GM06990 (cell line): ENCODE measurements around the gene PSMB8.

Experiments used
- DNase-seq: peaks from one replicate; pipeline ENCODE4 v3.0.0-alpha.2; 2011; ENCODE audit not compliant: insufficient read length; ENCODE audit errors: extremely low read depth
- H3K27me3 ChIP-seq: replicated peaks from 2 replicates; pipeline ENCODE4 v1.6.0; 2011; ENCODE audit warnings: low read length; ENCODE audit not compliant: control insufficient read depth, insufficient read depth
- H3K36me3 ChIP-seq: 2 replicates; pipeline ENCODE4 v1.5.1; 2011; ENCODE audit warnings: low read length; ENCODE audit not compliant: control insufficient read depth, insufficient read depth
- H3K4me3 ChIP-seq: replicated peaks from 2 replicates; pipeline ENCODE4 v1.5.1; 2011; ENCODE audit warnings: low read depth, mild to moderate bottlenecking, control low read depth, low read length
- CTCF ChIP-seq: IDR thresholded peaks from 2 replicates; pipeline ENCODE4 v1.5.1; 2011; ENCODE audit warnings: low read length, control low read depth, mild to moderate bottlenecking, inconsistent platforms; ENCODE audit not compliant: insufficient read depth, poor library complexity, severe bottlenecking

Gene PSMB8

GRCh38 chr6:32865724-32866443 lies 22.0 kb upstream of the PSMB8 start:
- no peak for DNase-seq
- Histone ChIP-seq H3K4me3 (no peak overlapping the region), H3K36me3 (no peaks in the 10 kb centered on the region; the same call in 1 of the 2 replicates), H3K27me3 (no peaks in the 10 kb centered on the region)
- no peak for TF ChIP-seq CTCF

- Histone ChIP-seq H3K27me3 (no peaks in the 10 kb centered on the region), H3K36me3 (peaks cover 7% of the 10 kb centered on the region), H3K4me3 (no peak overlapping the region)
- no peak for TF ChIP-seq CTCF
- DNase-seq: no peak
These were observed 18.9 kb upstream of the PSMB8 start for GRCh38 chr6:32862725-32863124.

GRCh38 chr6:32860674-32861073 lies 16.8 kb upstream of the PSMB8 start:
- no peaks in the 10 kb centered on the region for H3K27me3 ChIP-seq
- DNase-seq: no peak
- no peak overlapping the region for H3K4me3 ChIP-seq
- no peak for TF ChIP-seq CTCF
- H3K36me3 ChIP-seq: peaks cover 9% of the 10 kb centered on the region

- Histone ChIP-seq H3K4me3 (no peak overlapping the region), H3K27me3 (no peaks in the 10 kb centered on the region), H3K36me3 (peaks cover 9% of the 10 kb centered on the region)
- no peak for TF ChIP-seq CTCF
- DNase-seq: no peak
These were observed 14.3 kb upstream of the PSMB8 start for GRCh38 chr6:32858194-32858593.

GRCh38 chr6:32857156-32857891 lies 13.5 kb upstream of the PSMB8 start:
- no peak for TF ChIP-seq CTCF
- Histone ChIP-seq H3K36me3 (peaks cover 9% of the 10 kb centered on the region), H3K4me3 (no peak overlapping the region), H3K27me3 (no peaks in the 10 kb centered on the region)
- no peak for DNase-seq
